ENCODE data around the gene ACOT9. TPM values are rescaled to one million over a fixed set of nuclear protein-coding genes. Genes with fewer than 3 reads are reported as not detected.

Gene ACOT9
- total and polyA plus RNA-seq, 11 donors: 45.3 to 81.1 (median 59.3) TPM

DNA sequence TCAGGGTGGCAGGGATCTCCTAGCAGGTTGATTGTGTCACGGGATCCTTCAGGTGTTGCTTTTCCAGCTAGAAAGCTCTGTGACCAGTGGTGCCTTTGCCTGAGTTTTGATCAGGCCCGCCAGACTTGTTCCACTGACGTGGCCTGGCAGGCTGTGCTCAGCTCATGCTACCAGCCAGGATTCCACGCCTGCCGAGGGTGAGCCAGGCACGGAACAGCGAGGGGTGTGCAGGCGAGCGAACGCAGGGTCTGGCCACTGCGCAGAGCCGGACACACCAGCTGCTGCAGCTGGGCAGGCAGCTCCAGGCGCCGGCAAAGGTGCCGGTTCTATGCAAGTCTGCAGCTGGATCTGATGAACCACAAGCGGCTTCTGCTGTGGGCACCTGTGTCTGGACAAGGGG lies 22.8 kb upstream of the ACOT9 start:
- no peak for TF ChIP-seq POLR2A (IDR thresholded peaks at IDR 0.05)
- TF ChIP-seq, protein P1, sequence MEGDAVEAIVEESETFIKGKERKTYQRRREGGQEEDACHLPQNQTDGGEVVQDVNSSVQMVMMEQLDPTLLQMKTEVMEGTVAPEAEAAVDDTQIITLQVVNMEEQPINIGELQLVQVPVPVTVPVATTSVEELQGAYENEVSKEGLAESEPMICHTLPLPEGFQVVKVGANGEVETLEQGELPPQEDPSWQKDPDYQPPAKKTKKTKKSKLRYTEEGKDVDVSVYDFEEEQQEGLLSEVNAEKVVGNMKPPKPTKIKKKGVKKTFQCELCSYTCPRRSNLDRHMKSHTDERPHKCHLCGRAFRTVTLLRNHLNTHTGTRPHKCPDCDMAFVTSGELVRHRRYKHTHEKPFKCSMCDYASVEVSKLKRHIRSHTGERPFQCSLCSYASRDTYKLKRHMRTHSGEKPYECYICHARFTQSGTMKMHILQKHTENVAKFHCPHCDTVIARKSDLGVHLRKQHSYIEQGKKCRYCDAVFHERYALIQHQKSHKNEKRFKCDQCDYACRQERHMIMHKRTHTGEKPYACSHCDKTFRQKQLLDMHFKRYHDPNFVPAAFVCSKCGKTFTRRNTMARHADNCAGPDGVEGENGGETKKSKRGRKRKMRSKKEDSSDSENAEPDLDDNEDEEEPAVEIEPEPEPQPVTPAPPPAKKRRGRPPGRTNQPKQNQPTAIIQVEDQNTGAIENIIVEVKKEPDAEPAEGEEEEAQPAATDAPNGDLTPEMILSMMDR (IDR thresholded peaks at IDR 0.05): no peak
- Histone ChIP-seq H3K36me3 (no peaks in the 10 kb centered on the region), H3K27me3 (no peaks in the 10 kb centered on the region), H3K4me3 (no peak overlapping the region), H3K27ac (no peak overlapping the region), H3K4me1 (no peaks in the 10 kb centered on the region), H3K9me3 (no peaks in the 10 kb centered on the region)
- intact Hi-C loops (cut with DNase I): no loop called here
- no peak for DNase-seq
- WGBS, 4 donors: 88 to 100% (median 96%) methylated on average over 1 to 16 of the region's 16 CpGs
- no peak for ATAC-seq

DNA sequence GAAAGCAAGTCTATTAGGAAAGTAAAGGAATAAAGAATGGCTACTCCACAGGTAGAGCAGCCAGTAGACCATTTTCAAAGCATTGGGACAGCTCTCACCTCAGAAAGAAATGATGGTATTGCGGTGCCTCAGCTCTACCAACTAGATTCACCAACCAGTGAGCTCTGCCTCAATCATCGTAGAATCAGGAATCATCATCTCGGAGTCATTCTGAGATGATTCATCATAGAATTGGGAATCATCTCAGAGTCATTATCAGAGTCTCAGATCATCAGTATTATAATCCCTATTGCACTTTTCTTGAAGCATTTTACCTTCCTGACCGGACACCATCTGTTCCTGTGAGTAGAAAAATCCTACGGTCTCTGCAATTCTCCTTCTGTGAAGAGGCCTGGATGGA lies 22.4 kb upstream of the ACOT9 start:
- Histone ChIP-seq H3K4me3 (no peak overlapping the region), H3K9me3 (no peaks in the 10 kb centered on the region), H3K36me3 (no peaks in the 10 kb centered on the region), H3K27ac (no peak overlapping the region), H3K27me3 (no peaks in the 10 kb centered on the region), H3K4me1 (no peaks in the 10 kb centered on the region)
- no peak for ATAC-seq
- no peak for DNase-seq
- WGBS, 4 donors: 74 to 88% (median 80%) methylated on average over 5 of the region's 5 CpGs
- intact Hi-C loops (cut with DNase I): no loop called here
- TF ChIP-seq, protein P1 (IDR thresholded peaks at IDR 0.05): no peak
- no peak for TF ChIP-seq POLR2A (IDR thresholded peaks at IDR 0.05)

DNA sequence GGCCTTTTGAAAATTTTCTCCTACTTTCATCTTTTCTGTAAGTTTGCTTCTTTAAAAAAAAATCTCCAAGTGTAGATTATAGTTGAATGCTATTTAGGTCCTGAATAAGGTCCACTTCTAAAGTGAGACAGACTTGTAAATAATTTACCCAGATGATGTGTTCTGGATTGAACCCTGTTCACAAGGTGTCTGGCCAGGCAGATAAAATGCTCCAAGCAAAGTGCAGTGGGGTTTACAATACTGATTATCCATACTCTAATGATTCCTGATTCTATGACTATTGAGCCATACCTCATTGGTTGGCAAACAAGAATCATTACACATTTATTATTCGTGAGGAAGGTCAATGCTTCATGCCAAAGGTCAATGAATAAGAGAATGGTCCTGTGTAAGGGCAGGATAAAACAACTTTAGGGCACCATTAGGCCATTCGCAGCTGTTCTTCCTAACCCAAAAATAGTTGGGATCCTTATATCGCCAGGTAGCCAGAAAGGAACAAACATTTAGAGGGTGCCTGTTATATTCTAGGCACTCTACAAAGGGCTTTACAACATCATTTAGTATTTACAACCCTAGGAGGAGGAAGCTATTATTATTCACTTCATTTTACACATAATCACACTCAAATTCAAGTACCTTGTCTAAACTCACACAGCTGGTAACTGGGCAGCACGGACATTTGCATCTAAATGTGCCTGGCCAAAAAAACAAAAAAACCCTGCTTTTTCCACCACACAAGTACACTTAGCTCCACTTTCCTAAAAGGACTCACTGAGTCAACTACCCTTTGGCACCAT lies 21.3 kb upstream of the ACOT9 start:
- H3K4me3 ChIP-seq: no peak overlapping the region
- ATAC-seq (no peak), DNase-seq (no peak)
- WGBS, 4 donors: 72 to 89% (median 78%) methylated on average over 4 of the region's 4 CpGs
- no peaks in the 10 kb centered on the region for H3K9me3 ChIP-seq
- intact Hi-C loops (cut with DNase I): no loop called here
- TF ChIP-seq POLR2A (IDR thresholded peaks at IDR 0.05): no peak
- TF ChIP-seq, protein P1 (IDR thresholded peaks at IDR 0.05): no peak
- no peaks in the 10 kb centered on the region for H3K36me3 ChIP-seq
- H3K4me1 ChIP-seq: no peaks in the 10 kb centered on the region
- H3K27ac ChIP-seq: no peak overlapping the region
- H3K27me3 ChIP-seq: no peaks in the 10 kb centered on the region

DNA sequence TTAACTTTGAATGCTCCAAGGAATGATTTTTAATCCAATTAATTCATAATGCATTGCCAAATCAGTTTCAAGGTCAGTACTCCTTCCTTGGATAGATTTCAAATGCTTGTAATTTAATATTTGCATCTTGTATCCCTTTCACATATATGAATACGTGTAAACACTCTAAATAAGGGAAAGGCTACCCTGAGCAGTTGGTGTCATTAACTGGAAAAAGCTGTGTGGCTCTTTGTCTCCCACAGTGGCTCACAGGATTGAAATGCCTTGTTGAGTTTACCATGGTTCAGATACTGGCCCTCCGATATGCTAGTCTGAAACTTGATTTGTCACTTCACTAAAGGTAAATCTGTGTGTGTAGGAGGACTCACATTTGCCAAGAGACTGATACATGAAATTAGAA lies 16.7 kb upstream of the ACOT9 start:
- Histone ChIP-seq H3K9me3 (no peaks in the 10 kb centered on the region), H3K4me3 (no peak overlapping the region), H3K36me3 (no peaks in the 10 kb centered on the region), H3K4me1 (peaks cover 0 to 11% (median 0%) of the 10 kb centered on the region in 12 donors), H3K27me3 (no peaks in the 10 kb centered on the region), H3K27ac (no peak overlapping the region)
- intact Hi-C loops (cut with DNase I): loop anchor here in 2 of 10 donors (10.0 kb wide), 1 partner anchor 145 kb away; the partner anchor contains the start of genes APOO (in 2 of the 2) and CXorf58 (in 2 of the 2)
- ATAC-seq (no peak), DNase-seq (no peak)
- TF ChIP-seq POLR2A (IDR thresholded peaks at IDR 0.05): no peak
- TF ChIP-seq, protein P1 (IDR thresholded peaks at IDR 0.05): no peak
- 74 to 95% (median 85%) methylated on average over 2 of the region's 2 CpGs for WGBS, 4 donors
